Aorta (tissue), 5 donors: Measurements from ENCODE around the gene SCAF1. TPM values are rescaled to one million over a fixed set of nuclear protein-coding genes. Genes with fewer than 3 reads are reported as not detected.
"Not testable (repeated sequence)": the region's sequence is repeated elsewhere in the genome, so short reads cannot be mapped to it uniquely, and the experiment has no call there.

ENCODE experiments used
- ATAC-seq: fragments of 200-7000 bp; cut with Tn5 transposase; one replicate; pipeline ENCODE4 v1.9.1; 2022; ENCODE audit warnings: moderate library complexity; ENCODE audit not compliant: low FRiP score
- DNase-seq, 2 donors: peaks; one replicate each; pipeline ENCODE4 v3.0.0-alpha.2; 2020
- H3K27ac ChIP-seq, 2 donors: one replicate each; pipeline ENCODE4 v1.5.1; 2013; ENCODE audit warnings: low read length in 2 of 2, mild to moderate bottlenecking in 2 of 2, moderate library complexity in 2 of 2, control low read depth in 1 of 2, inconsistent platforms in 1 of 2, low read depth in 1 of 2
- H3K27me3 ChIP-seq, 2 donors: one replicate each; pipeline ENCODE4 v1.6.1; 2013; ENCODE audit warnings: control low read depth in 1 of 2, low read length in 1 of 2, mild to moderate bottlenecking in 1 of 2, moderate library complexity in 1 of 2; ENCODE audit not compliant: insufficient read depth in 2 of 2, control insufficient read depth in 1 of 2
- H3K36me3 ChIP-seq, 2 donors: one replicate each; pipeline ENCODE4 v1.6.1; 2013; ENCODE audit warnings: control low read depth in 1 of 2, low read length in 1 of 2, mild to moderate bottlenecking in 1 of 2; ENCODE audit not compliant: insufficient read depth in 2 of 2, control insufficient read depth in 1 of 2
- H3K4me1 ChIP-seq, 2 donors: one replicate each; pipeline ENCODE4 v1.6.1; 2013; ENCODE audit warnings: low read length in 2 of 2, control low read depth in 1 of 2, mild to moderate bottlenecking in 1 of 2, moderate library complexity in 1 of 2; ENCODE audit not compliant: insufficient read depth in 2 of 2, control insufficient read depth in 1 of 2
- H3K4me3 ChIP-seq, 2 donors: one replicate each; pipeline ENCODE4 v1.5.1; 2013; ENCODE audit warnings: low read length in 2 of 2, control low read depth in 1 of 2, mild to moderate bottlenecking in 1 of 2
- H3K9me3 ChIP-seq: one replicate; pipeline ENCODE4 v1.6.1; 2013; ENCODE audit warnings: mild to moderate bottlenecking, low read length; ENCODE audit not compliant: control insufficient read depth
- WGBS, 2 donors: extraction: QIAGEN DNeasy Blood & Tissue Kit; methylation state at CpG; one replicate each; pipeline ENCODE4 v1.1.7; 2013; 5-methylcytosine and 5-hydroxymethylcytosine counted together
- intact Hi-C, 2 donors: fragments of 100-400 bp; cut with DNase I; formaldehyde crosslinking; loops; one replicate each; pipeline versions ENCODE4 v1.14.2 to v1.15.0; 2022
- polyA plus RNA-seq, 2 donors: library from polyadenylated mRNA; stranded (reverse); fragments of 200-250 nt; gene quantifications; one replicate each; pipeline ENCODE4 v1.2.3, GENCODE V29; 2013
- total RNA-seq, 2 donors: library from RNA; stranded (reverse); fragmentation: NEBNext Ultra II Directional; extraction: Animal tissue kit (Norgen Biotek cat#: 25700); gene quantifications; one replicate each; pipeline ENCODE4 v1.2.1, GENCODE V29; 2021
- donor health status: healthy with polysubstance abuse.
- donor health status: Bipolar disorder and iron deficiency.
- donor health status: DM: no; HTN: no; CAD: no.
- donor health status: DM: no; HTN: no; CAD: no.
- donor health status: DM: yes; HTN: yes; CAD: no.

SCAF1 gene
- total and polyA plus RNA-seq, 4 donors = 10.1 to 54.5 (median 36.0) TPM

- H3K9me3 ChIP-seq = no peaks in the 10 kb centered on the region
- no peaks in the 10 kb centered on the region for H3K4me1 ChIP-seq
- ATAC-seq (no peak), DNase-seq (no peak)
- no peak overlapping the region for H3K4me3 ChIP-seq
- H3K36me3 ChIP-seq = peaks cover 0 to 6% of the 10 kb centered on the region in 2 donors
- no peaks in the 10 kb centered on the region for H3K27me3 ChIP-seq
- no peak overlapping the region for H3K27ac ChIP-seq
- intact Hi-C loops = no loop called here
- 67% methylated on average over 4 of the region's 4 CpGs for WGBS, 2 donors
These were observed 28.6 kb upstream of the SCAF1 start for GRCh38 chr19:49613374-49613773.

DNA sequence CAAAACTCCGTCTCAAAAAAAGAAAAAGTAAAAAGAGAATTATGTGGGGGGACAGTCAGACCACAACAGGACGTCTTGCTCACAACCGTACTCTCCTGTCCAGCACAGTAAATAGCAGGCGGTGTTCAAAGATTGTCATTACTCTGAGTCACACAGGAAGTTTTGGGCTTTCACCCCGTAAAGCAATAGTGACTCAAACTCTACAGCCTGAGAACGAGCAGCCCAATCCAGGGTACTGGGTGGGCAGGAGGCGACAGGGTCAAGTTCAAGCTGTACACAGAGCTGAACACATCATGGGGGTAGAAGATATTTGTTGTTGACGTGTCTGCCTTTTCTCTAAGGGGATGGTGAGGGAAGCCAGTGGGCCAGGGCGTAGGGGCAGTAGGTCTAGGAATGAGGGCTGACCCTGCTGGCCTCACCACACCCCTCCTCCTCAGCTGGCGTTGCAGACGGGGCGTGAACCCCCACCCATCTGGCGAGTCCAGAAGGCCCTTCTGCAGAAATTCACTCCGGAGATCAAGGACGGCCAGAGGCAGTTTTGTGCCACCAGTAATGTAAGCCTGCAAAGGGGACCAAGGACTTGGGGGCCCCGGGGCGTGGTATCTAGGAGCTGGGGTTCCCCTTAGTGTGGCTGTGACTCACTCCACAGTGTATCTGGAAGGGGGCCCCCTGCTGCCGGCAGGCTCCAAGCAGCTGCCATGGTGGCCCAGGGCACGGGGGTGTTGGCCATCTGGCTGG, 27.7 kb upstream of the SCAF1 start:
- intact Hi-C loops = no loop called here
- peaks cover 0 to 8% of the 10 kb centered on the region in 2 donors for H3K36me3 ChIP-seq
- no peak overlapping the region for H3K27ac ChIP-seq
- no peaks in the 10 kb centered on the region for H3K4me1 ChIP-seq
- ATAC-seq = no peak
- H3K4me3 ChIP-seq = no peak overlapping the region
- H3K27me3 ChIP-seq = no peaks in the 10 kb centered on the region
- no peaks in the 10 kb centered on the region for H3K9me3 ChIP-seq
- no peak for DNase-seq
- 78 to 80% methylated on average over 19 of the region's 19 CpGs for WGBS, 2 donors

DNA sequence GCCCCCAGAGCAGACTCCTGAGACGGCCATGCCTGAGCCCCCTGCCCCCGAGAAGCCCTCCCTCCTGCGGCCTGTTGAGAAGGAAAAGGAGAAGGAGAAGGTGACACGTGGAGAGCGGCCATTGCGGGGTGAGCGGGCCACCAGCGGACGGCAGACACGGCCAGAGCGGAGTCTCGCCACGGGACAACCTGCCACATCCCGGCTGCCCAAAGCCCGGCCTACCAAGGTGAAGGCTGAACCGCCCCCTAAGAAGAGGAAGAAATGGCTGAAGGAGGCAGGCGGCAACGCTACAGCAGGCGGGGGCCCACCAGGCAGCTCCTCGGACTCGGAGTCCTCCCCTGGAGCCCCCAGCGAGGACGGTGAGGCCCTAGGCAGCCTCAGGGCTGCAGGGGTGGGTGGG, 26.1 kb upstream of the SCAF1 start:
- ATAC-seq (no peak), DNase-seq (no peak)
- WGBS, 2 donors = 95 to 97% methylated on average over 23 of the region's 23 CpGs
- no peaks in the 10 kb centered on the region for H3K27me3 ChIP-seq
- no peak overlapping the region for H3K4me3 ChIP-seq
- H3K9me3 ChIP-seq = no peaks in the 10 kb centered on the region
- no peak overlapping the region for H3K27ac ChIP-seq
- no peaks in the 10 kb centered on the region for H3K4me1 ChIP-seq
- peaks cover 0 to 11% of the 10 kb centered on the region in 2 donors for H3K36me3 ChIP-seq
- intact Hi-C loops = no loop called here

GRCh38 chr19:49616532-49616931, 25.5 kb upstream of the SCAF1 start:
- Histone ChIP-seq H3K4me3 (no peak overlapping the region), H3K4me1 (no peaks in the 10 kb centered on the region), H3K9me3 (no peaks in the 10 kb centered on the region), H3K27ac (no peak overlapping the region), H3K27me3 (no peaks in the 10 kb centered on the region), H3K36me3 (peaks cover 0 to 11% of the 10 kb centered on the region in 2 donors)
- intact Hi-C loops = no loop called here
- ATAC-seq = no peak
- 95 to 96% methylated on average over 7 of the region's 7 CpGs for WGBS, 2 donors
- no peak for DNase-seq

DNA sequence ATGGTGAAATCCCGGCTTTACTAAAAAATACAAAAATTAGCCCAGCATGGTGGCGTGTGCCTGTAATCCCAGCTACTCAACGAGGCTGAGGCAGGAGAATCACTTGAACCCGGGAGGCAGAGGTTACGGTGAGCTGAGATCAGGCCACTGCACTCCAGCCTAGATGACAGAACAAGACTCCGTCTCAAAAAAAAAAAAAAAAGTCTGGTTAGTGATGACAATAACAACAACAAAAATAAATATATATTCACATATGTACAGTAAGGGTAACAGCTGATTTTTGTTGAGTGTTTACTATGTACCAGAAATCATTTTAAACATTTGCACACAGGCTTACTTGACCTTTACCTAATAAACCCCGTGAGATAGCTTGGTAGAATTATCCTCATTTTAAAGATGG, 25.1 kb upstream of the SCAF1 start:
- WGBS, 2 donors = 90 to 94% methylated on average over 7 of the region's 7 CpGs
- Histone ChIP-seq H3K9me3 (no peaks in the 10 kb centered on the region), H3K27me3 (no peaks in the 10 kb centered on the region), H3K36me3 (peaks cover 0 to 11% of the 10 kb centered on the region in 2 donors), H3K4me1 (no peaks in the 10 kb centered on the region), H3K27ac (no peak overlapping the region), H3K4me3 (no peak overlapping the region)
- intact Hi-C loops = no loop called here
- DNase-seq (no peak), ATAC-seq (no peak)

GRCh38 chr19:49617860-49618259, 24.1 kb upstream of the SCAF1 start:
- peaks cover 0 to 11% of the 10 kb centered on the region in 2 donors for H3K36me3 ChIP-seq
- H3K27me3 ChIP-seq, intact Hi-C loops, H3K9me3 ChIP-seq, H3K27ac ChIP-seq, H3K4me3 ChIP-seq, ATAC-seq, H3K4me1 ChIP-seq, DNase-seq: not testable (repeated sequence)
- WGBS, 2 donors = 91 to 93% methylated on average over 13 of the region's 13 CpGs

GRCh38 chr19:49624967-49625910, 16.8 kb upstream of the SCAF1 start:
- intact Hi-C loops = no loop called here
- ATAC-seq (peak; percentile 13), DNase-seq (no peak)
- H3K9me3 ChIP-seq = no peaks in the 10 kb centered on the region
- WGBS, 2 donors = 83 to 86% methylated on average over 27 of the region's 27 CpGs
- H3K27ac ChIP-seq = no peak overlapping the region
- H3K4me3 ChIP-seq = no peak overlapping the region
- H3K27me3 ChIP-seq = no peaks in the 10 kb centered on the region
- H3K4me1 ChIP-seq = no peaks in the 10 kb centered on the region
- H3K36me3 ChIP-seq = peaks cover 0 to 6% of the 10 kb centered on the region in 2 donors

GRCh38 chr19:49626226-49626625, 15.8 kb upstream of the SCAF1 start:
- intact Hi-C loops = no loop called here
- H3K36me3 ChIP-seq = peaks cover 0 to 4% of the 10 kb centered on the region in 2 donors
- no peak overlapping the region for H3K4me3 ChIP-seq
- no peaks in the 10 kb centered on the region for H3K9me3 ChIP-seq
- 84 to 86% methylated on average over 11 of the region's 11 CpGs for WGBS, 2 donors
- no peaks in the 10 kb centered on the region for H3K27me3 ChIP-seq
- ATAC-seq (no peak), DNase-seq (no peak)
- H3K4me1 ChIP-seq = no peaks in the 10 kb centered on the region
- no peak overlapping the region for H3K27ac ChIP-seq
